GM20000 (cell line): Measurements from ENCODE around the gene MXD1.
"Not testable (repeated sequence)": the region's sequence is repeated elsewhere in the genome, so short reads cannot be mapped to it uniquely, and the experiment has no call there.

Source experiments
- DNase-seq: peaks from one replicate; pipeline ENCODE4 v3.0.0; 2012; ENCODE audit warnings: low spot score
- TF ChIP-seq, protein P1 (sequence below): IDR thresholded peaks from 2 replicates; pipeline ENCODE4 v1.5.1; 2012; ENCODE audit warnings: mild to moderate bottlenecking, control low read depth; ENCODE audit errors: extremely low read depth, missing control alignments

The MXD1 gene

DNA sequence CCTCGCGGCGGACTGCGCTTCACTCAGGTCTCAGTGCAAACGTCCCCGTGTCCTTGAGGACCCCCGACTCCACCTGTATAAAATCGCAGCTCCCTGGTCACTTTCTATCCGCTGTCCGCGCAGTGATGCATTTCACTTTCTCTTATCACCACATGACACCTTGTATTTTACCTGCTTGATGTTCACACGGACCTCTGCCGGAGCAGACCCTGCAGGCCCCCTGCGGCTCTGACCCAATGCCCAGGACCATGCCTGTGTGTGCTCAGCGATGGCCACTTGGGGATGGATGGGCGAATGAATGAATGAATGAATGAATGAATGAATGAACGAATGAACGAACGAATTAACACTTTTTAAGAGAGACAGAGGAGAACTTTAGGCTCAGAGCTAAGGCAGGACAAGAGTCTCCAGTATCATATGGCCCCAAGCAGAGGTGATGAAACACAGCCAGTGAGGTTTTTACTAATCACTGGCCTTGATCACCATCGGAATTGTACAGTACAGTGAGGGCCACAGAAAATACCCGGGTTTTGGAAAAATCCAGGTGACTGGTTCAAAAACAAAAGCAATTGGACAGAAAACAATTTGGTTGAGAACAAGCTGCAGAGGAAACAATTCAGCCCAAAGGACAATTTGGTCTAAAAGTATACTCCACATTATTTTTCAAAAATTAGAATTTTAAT, 34.2 kb downstream of the MXD1 start:
- TF ChIP-seq, protein P1, sequence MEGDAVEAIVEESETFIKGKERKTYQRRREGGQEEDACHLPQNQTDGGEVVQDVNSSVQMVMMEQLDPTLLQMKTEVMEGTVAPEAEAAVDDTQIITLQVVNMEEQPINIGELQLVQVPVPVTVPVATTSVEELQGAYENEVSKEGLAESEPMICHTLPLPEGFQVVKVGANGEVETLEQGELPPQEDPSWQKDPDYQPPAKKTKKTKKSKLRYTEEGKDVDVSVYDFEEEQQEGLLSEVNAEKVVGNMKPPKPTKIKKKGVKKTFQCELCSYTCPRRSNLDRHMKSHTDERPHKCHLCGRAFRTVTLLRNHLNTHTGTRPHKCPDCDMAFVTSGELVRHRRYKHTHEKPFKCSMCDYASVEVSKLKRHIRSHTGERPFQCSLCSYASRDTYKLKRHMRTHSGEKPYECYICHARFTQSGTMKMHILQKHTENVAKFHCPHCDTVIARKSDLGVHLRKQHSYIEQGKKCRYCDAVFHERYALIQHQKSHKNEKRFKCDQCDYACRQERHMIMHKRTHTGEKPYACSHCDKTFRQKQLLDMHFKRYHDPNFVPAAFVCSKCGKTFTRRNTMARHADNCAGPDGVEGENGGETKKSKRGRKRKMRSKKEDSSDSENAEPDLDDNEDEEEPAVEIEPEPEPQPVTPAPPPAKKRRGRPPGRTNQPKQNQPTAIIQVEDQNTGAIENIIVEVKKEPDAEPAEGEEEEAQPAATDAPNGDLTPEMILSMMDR = no peak
- no peak for DNase-seq

DNA sequence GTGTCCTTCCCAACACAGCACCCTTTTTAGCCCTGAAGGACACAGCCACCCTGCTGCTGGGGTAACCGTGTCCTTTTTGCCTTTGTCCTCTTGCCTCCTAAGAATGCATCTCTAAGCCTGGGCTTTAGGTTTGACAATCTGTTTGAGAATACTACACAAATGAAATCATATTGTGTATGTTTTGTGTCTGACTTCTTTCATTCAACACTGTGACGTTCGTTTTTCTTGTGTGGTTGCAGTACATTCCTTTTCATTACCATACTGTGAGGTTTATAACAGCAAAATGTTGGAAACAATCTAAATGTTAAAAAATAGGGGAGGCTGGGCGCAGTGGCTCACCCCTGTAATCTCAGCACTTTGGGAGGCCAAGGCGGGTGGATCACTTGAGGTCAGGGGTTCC, 35.3 kb downstream of the MXD1 start:
- TF ChIP-seq, protein P1 = no peak
- DNase-seq = no peak

DNA sequence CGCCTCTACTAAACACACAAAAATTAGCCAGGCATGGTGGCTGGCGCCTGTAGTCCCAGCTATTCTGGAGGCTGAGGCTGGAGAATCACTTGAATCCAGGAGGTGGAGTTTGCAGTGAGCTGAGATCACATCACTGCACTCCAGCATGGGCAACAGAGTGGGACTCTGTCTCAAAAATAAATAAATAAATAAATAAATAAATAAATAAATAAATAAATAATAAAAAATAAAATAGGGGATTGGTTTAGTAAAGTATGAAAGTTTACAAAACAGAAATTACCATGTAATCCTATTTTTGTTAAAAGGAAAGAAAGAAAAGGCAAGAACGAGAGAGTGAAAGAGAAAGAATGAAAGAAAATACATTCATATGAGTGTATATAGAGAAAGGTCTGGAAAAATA, 35.8 kb downstream of the MXD1 start:
- DNase-seq = not testable (repeated sequence)

DNA sequence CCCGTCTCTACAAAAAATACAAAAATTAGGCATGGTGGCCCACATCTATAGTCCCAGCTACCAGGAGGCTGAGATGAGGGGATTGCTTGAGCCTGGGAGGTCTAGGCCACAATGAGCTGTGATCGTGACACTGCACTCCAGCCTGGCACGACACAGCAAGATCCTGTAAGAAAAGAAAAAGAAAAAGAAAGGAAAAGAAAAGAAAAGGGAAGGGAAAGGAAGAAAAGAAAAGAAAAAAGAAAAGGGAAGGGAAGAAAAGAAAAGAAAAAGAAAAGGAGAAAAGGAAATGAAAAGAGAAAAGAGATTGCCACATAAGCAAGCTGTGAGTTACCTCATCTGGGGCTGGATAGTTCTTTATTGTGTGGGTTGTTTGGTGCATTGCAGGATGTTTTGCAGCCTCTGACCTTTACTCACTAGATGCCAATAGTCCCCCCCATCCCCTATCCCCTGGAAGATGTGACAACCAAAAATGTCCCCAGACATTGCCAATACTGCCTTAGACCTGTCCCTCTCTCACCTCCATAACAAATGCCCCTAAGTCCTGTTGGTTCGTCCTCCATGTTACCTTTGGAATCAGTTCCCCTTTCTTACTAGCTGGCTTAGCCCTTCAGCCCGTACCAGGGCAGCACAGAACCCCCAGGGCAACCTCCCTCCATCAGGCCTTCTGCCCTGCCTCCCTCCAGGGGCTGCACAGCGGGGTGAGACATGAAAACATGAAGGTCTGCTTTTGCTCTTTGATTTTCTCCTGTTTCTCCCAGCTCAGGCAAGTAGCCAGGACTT, 37.6 kb downstream of the MXD1 start:
- TF ChIP-seq, protein P1 = no peak
- DNase-seq = no peak

DNA sequence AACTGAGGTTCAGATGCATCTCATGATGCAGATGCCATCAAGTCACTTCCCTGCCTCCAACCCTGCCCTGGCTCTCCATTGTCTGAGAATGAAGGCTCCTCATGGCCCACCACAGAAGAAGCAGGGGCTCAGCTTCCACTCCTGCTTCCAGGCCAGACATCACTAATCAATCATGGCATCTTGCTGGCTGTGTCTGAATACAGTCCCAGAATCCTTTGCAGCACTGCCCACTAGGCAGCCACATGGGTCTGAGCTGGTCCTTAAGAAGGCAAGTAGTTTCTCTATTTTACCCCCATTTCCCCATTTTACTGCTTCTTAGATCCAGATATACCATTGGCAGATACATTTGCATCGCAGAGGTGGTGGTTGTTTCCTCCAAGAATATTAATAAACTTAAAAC, 39.2 kb downstream of the MXD1 start:
- TF ChIP-seq, protein P1 = no peak
- no peak for DNase-seq

DNA sequence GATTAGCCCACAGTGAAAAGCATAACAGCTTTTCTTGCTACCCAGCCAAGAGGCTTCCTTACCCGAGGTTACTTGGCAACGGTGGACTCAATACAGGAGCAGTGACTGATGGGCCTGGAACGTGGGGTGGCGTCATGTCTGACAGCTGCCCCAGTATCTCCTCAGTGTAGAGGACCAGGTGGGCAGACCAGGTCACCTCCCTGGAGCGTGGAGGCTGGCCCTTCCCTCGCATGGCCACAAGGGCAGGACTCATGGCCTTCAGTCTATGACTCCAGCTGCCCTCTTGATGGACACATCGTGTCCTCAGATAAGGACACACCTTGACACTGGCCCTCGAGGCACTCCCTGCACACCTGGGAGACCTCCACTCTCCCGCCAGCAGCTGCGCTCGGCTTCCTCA, 40.1 kb downstream of the MXD1 start:
- DNase-seq = no peak
- TF ChIP-seq, protein P1 = no peak

DNA sequence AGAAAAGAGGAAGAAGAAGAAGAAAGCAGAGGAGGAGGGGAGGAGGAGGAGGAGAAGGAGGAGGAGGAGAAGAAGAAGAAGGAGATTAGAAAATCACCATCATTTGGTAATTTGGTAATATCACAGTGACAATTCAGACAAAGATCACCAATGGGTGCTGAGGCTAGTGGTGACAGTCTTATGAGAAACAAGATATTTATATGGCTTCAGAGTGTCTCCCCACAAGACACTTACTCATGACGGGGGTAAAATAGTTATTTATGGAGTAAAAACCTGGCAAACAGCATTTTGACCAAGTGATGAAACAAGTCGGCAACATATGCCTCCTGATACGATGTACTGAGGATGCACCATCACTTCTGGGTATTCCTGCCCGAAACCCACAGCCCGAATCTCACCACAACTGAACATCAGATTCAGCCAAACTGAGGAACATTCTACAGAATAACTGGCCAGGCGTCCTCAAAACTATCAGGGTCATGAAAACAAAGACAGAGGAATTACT, 41.6 kb downstream of the MXD1 start:
- TF ChIP-seq, protein P1 = no peak
- DNase-seq = no peak
